NCI-H1105 treated with DMSO at 0.1 percent for 48 hours (cell line): ENCODE results near the gene IGSF9.

Experiments used
- DNase-seq: peaks from one replicate; lab custom pipeline; 2025; lab: John Stamatoyannopoulos, UW

IGSF9 gene

DNA sequence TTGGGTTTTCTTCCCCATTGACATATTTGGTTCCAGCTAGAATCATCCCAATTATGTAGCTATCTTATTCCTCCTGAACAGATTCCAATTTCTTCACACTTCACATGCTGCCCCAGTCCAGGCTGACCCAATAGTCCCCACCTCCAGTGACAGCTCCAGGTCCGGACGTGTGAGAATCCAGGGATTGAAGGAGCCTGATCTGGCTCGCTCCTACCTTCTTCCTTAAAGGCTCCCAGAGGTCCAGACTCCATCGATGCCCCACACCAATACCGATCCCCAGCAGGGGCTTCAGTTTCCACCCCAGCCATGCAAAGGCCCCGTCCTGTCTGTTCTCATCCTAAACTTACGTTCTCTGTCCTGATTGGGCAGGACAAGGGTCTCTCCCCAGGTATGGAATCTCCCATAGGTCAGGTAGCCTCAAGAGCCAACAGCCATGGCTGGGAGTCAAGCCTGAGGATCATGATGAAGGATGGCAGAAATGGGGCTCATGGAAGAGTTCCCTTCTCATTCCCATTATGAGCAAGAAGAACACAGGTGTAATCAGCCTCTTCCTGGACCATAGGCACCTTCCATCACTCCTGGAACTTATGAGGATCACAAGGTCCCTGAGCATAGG, 29.0 kb upstream of the IGSF9 start:
- no peak for DNase-seq

DNA sequence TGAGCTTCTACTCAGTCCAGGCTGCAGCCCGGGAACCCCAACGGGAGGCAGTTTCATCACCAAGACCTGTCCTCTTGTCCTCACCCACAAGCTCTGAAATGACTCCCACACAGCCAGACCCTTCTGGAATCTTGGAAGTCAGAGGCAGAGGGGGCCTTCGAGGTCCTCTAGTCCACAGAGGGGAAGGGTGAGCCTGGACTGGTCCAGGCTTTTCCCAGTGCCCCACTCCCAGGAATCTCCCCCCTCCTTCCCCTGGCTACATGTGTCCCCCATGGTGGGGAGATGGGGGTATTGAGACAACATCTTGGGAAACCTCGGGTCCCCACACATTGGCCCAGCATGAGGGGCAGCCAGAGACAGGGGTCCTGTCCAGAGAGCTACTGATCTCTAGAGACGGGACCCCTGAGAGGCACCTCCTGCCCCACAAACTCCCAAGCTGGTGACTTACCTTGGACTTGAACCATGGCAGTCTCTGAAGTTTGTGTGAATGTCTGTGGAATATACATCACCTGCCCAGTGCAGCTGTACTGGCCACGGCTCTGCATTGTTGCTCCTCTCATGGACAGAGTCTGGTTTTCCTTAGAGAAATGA, 28.0 kb upstream of the IGSF9 start:
- no peak for DNase-seq

DNA sequence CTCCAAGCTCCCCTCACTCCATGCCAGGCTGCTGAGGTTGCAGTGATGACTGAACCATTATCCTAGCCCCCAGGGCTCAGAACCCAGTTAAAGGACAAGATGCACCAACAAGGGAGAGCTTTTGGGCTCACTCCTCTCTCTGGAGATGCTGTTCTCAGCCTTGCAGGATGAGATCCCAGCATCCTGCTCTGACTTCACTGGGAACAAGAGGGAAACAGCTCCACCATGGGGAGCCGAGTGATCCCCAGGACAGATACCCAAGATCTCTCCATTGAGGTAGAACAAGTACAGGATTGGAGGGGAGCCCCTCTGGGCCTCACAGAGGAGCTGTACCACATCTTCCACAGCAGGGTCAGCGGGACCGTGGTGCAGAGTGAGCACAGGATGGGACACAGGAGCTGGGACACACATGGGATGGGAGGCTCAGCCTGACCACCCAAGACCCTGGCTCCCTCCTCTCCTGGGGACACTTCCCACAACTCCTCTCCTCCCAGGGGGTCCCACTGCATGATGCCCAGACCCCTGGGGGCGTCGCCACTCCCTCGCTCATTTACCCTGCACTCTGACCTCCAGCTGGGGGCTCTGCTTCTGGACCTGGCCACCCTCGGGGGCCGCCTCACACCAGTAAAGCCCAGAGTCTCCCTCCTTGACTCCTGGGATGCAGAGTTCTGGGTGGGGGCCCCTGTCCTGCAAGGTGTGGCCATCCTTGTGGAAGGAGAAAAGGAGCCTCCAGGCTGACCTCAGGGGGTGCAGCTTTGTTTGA, 27.2 kb upstream of the IGSF9 start:
- no peak for DNase-seq

DNA sequence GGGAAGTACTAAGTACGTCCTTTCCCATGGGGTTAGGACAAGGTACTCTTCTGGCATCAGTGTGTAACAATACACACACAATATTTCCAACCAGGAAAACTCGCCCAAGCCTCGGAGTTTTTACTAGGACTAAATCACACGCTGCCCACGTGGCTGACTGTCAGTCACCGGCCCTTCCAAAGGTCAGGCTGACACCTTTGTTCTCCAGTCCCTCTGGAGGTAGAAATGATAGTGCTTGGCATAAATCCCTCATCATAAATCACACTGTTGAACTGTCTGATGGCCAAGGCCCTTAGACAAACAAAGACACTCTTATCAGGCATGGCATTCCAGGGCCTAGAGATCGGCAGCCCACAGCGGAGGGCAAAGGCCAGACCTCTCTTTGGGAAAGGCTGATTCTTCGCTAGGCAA, 25.5 kb upstream of the IGSF9 start:
- no peak for DNase-seq

DNA sequence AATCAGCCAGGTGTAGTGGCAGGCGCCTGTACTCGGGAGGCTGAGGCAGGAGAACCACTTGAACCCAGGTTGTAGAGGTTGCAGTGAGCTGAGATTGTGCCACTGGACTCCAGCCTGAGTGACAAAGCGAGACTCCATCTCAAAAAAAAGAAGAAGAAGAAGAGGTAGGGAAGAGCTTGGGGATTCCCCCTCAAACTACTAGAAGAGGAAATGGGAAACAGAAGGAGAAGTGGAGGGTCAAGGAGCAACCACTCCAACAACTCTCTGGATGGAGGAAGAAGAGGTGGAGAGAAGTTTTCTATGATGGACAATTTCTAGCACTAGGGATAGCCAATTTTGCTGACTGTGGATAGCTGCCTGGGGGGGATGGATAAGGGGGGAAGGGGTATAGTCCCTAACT, 23.5 kb upstream of the IGSF9 start:
- DNase-seq, result no peak

DNA sequence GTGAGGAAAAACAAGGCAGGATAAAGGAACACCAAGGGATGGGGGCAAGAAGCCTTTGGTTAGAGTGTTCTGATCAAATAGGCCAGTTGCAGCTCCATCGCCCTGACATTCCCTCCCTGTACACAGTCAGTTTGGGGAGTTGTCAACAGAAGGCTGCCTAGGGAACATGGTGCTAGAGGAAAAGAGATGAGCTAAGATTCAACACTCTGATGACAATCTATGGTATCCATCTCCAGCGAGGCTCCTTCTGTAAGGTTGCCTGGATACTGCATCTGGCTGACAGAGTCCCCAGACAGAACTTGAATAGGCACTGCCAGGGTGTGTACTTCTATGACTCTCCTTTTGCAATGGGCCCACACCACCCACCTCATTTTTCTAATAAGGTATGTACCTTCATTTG, 19.9 kb upstream of the IGSF9 start:
- no peak for DNase-seq

DNA sequence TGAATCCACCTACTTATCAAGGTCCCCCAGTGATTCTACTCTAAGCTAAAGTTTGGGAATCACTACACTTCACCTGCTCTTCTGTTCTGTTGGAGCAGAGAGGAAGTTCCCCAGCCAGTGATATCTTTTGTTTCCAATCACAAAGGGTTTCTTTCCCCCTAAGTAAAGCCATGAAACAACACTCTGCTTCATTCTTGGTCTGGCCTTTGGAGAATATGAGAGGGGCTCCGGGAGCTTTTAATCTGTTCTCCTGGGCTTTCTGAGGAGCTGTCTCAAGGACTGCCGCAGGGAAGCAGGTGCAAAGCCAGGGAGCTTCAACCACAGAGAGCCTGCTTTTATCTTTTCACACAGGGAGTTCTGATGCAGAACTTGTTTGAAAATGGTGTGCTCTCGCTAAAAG, 18.7 kb upstream of the IGSF9 start:
- DNase-seq, result no peak

DNA sequence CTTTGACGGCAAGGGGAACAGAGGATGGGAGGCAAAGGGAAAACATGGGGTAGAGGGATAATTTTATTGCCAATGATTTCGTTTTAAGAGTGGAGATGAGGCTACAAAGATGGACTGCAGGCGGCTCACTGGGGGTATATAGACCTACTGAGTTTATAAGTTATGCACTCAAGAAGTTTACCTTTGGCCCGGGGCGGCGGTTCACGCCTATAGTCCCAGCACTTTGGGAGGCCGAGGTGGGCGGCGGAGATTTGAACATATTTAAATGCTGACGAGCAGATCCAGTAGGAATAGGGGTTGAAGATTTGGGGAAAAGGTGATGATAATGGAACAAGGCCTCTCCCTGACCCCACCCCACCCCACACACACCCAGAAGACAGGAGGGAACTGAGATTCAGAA, 16.8 kb upstream of the IGSF9 start:
- no peak for DNase-seq

DNA sequence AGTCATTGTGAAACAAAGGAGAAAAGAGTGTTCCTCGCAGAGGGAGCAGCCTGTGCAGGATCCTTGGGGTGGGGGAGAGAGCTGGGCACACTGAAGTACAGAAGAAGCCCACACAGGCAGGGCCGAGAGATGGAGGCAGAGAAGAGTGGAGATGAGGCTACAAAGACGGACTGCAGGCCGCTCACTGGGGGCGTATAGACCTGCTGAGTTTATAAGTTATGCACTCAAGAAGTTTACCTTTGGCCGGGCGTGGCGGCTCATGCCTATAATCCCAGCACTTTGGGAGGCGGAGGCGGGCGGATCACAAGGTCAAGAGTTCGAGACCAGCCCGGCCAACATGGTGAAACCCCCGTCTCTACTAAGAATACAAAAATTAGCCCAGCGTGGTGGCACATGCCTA, 16.2 kb upstream of the IGSF9 start:
- no peak for DNase-seq

DNA sequence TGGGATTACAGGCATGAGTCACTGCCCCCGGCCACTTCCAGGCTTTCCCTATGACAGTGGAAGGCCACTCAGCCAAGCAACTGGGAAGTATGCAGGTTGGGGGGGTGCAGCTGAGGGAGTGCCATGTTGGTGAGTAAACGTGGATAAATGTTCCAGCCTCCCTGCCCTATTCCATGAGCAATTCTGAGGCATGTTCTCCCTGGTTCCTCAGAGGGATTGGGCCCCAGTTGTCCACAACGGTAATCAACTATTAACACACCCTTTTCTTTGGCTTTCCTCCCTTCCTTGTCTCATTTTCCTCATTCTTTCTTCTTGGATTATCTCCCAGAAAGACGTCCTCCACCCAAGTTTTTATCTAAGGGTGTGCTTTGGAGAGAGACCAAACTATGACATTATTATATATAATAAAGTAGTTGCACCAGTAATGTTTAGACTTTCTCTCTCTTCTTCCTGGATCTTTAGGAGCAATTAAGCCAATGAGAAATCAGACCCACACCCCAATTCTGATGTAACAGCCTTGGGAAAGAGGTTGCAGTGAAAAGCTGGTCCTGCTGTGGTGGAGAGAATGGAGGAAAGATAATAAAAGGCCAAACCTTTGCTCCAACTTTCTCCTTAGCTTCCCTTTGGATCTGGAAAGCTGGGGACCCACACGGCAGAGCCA, 15.4 kb upstream of the IGSF9 start:
- no peak for DNase-seq

DNA sequence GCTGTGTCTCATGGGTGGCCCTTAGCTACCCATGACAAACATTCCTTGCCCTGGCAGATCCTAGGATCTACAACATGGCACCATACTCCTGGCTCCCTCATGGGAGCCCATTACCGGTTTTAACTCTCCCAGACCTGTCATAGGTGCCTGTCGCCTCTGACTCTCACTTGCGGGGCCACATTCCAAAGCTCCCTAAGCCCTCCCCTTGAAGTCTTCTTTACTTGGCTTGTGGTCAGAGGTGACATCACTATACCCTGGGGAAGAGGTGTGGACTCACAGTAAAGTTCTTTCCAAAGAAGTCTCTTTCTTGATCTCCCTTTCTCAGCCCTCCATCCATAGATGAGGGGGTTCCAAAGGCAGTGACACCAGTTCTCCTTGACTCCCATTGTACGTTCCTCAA, 14.0 kb upstream of the IGSF9 start:
- no peak for DNase-seq

DNA sequence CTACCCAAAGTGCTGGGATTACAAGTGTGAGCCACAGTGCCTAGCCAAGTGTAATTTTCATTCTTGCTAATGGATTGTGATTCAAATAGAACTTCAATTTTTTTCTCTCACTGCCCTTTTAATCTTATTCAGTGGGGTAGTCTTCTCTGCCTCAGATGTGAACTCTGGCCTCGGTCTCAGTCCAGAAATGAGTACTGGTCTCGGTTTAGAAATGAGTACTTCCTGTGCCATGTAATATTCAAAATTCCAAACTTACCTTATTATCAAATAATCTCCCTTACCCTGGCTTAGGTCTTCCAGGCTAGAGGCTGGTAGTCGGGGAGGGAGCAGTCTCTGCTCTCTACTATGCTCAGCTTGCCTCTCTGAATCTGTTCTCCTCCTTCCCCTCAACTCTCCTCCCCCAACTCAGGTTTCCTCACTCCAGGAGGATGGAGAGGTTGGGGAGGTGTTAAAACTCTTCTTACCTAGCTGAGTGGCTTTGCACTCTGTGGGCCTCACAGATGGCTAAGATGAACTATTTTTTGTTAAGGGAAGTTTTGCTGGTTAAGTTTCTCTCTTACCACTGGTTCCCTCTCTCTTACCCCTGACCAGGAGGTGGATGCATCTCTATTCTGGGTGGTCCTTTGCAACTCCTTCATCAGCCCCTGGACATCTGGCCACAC, 13.4 kb upstream of the IGSF9 start:
- DNase-seq, result no peak

DNA sequence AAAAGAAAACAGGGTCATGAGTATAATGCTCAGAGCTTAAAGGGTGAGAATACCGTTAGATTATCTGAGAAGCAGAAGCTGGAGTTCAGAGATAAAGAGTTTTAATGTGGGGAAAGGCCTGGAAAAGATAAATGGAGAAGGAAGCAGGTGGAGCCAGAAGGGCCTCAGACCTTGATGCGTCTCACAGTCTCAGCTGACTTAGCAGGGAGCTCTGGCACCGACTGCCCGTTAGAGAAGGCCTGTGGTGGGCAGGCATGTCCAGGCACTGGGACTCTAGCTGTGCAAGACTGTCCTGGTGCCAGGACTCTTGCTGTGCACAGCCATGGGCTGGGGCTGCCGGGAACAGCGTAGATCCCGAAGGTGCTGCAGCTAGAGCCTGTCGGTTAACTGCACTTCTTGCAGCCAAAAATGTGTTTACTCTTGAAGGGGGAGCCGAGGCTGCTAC, 12.4 kb upstream of the IGSF9 start:
- no peak for DNase-seq

DNA sequence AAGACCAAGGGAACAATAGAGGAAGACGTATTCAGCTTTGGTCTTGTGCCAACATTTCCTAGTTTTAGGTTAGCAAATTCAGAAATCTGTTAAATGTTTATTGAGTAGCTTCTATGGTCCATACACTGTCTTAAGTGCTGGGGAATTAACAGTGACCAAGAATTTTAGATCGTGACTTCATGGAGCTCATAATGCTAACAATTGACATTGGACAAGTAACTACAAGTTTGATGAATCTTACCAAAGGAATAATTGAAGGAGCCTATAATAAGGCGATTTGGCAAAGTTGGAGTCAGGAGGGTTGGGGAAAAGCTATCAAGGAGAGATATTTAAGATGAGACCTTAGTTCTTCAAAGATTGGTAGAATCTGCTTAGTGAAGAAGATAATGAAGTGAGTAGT, 10.0 kb upstream of the IGSF9 start:
- no peak for DNase-seq

DNA sequence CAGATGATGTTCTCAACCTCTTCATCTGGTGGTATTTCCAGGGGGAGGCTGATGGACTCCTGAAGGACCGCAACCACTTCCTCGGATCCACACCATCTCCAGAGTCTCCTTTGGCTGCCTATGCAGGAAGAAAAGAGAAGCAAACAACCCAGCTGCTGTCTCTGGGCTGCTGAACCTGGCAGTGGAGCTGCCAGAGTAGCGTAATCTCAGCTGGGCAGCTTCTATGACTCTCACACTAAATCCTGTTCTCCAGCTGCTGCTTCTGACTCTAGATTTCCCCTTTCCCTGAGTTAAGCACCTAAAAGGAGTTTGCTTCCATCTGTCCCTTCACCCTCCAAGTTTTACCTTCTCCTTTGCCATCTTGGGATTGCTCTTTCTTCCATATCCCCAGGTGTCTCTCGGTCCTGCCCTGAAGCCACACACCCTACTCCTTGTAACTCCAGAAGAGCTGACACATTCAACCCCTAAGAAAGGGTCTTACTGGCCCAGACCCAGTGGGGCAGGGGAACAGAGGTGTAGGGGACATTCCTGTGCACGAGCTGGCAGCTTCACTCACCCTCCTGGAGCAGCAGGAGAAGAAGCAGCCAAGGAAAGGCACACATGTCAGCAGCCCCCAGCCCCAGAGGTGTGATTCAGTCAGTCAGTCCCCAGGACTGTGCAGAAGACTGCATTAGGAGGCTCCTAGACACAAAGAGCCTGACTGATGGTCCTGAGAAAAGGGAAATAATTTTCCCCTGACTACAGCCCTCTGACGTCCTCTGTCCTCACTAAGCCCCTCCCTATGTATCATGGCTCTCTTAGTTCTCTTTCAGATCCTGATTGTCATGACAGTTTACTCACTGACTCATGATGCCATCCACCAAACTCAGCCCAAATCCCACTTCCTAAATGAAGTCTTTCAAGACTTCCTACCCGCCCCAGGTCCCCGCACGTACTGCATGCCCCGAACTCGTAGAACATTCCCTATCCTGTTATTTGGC, 8.4 kb upstream of the IGSF9 start, which contains the start of gene SLAMF9:
Gene SLAMF9 (minus strand): TSS at position 702 of the 980 bp plus-strand sequence. CDS start 100 bp downstream, at position 602.
- DNase-seq, result no peak

DNA sequence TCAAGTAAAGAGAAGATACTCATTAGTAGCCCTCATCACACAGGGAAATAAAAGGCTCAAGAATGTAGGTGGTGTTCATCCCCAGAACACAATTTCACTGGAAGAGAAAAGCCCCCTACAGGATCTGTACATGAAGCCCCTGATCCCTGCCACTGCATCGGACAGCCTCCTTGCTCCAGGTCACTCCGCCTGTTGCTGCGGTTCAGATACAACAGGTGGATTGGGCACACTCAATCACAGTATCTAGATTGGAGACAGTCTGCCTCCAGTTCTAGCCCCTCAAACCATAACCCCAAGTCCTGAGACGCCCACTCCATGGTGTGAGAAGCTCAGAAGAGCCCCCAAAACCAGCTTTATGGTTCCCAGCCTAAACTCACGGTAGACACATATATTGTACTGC, 7.5 kb upstream of the IGSF9 start:
- no peak for DNase-seq

DNA sequence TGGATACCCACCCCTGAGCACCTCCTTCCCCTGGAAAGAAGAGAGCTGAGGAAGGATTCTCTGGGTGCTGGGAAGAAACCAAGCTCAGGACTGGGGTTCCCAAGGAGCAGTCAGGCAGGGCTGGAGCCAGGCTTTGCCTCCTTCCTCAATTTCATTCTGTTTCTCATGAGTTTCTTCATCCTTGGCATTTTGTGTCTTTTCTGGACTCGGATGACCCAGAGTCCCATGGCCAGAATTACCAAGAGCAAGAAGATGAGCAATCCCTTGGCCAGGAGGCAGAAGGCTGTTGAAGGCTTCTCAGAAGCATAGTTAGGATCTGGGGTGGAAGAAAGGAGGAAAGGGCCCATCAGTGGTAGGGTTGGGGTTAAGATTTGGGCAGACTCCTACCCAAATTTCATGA, 6.1 kb upstream of the IGSF9 start:
- no peak for DNase-seq

DNA sequence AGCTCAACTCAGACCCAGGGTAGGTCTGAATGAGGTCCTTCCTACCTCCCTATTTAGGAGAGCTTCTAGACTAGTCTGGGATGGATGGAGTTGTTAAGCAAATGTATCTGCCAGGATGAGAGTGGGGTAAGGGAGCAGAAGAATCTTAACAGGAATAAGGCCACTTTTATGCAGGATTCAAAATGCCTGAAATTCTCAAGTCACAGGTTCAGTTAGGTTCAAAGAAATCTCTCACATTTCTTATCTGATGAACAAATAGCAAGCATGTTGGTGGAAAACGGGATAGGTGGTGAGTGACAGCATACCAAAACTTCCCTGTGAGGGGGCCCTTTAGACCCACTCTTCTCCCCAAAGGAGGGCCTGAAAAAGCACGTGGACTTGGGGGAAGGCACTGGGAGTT, 5.6 kb upstream of the IGSF9 start:
- DNase-seq, result no peak

DNA sequence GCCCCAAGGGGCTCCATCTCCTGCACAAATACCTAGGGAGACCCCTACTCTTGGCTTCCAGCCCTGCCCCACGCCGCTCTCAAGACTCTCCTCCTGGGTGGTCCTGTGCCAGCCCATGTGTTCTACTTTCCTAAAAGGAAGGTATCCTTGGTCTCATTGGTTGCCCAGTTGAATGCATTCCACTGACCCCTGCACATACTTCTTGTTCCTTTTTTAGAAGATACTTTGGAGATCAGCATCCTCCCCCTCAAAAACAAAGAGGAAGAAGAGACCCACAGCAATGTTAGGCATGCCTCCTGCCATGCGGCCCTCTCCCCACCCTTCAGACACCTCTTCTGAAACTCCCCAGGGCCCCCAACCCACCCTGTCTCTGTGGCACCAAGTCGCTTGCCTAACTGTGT, 4.6 kb upstream of the IGSF9 start:
- DNase-seq, result no peak

DNA sequence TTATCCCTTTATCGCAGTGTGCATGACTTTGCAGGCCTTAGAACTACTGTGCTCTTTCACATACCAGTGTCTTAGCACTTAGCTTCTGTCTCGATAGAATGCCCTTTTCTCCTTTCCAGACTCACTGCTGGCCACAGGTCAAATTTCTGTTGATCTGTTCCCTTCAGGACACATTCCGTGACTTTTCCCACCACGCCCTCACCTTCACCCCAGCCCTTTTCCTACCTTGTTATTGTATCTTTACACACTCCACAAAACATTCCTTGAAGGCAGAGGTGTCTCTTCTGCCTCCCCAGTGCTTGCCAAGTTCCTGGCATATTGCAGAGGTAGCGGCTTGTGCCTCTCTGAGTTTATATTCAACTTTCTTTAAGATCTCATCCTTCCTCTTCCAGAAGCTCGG, 3.7 kb upstream of the IGSF9 start:
- no peak for DNase-seq

DNA sequence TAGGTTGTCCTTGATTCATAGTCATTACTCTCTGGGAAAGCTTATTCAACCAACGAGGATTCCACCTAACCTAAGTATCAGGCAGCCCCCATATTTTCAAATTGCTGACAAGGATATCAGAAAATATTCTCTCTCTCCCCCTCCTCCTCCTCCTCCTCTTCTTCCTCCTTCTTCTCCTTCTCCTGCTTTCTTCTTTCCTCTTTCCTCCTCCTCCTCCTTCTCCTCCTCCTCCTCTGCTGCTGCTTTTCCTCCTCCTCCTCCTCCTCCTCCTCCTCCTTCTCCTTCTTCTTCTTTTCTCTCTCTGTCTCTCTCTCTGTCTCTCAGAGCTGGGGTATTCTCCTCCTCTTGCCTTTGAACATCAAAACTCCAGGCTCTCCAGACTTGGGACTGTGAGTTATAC, 2.5 kb upstream of the IGSF9 start:
- no peak for DNase-seq
